ENCODE results near the gene TMEM18.

DNA sequence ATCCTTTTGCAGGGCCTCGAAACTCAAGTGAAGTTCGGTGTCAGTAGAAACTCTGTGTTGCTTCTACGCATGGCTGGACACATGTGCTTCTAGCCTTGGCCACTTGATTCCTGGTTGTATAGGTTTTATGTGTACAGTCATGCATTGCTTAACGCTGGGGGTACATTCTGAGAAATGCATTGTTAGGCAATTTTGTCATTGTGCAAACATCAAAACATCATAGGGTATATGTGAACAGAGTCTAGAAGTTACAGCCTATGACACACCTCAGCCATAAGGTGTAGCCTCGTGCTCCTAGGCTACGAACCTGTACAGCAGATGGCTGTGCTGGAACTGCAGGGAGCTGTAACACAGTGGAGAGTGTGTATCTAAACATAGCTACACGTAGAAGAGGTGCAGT lies 39.4 kb downstream of the TMEM18 start:
- TF ChIP-seq ZNF331 (CRISPR knock-in tag; IDR thresholded peaks at IDR 0.05; ENCODE audit: low read depth), result no peak
- TF ChIP-seq, protein P1, sequence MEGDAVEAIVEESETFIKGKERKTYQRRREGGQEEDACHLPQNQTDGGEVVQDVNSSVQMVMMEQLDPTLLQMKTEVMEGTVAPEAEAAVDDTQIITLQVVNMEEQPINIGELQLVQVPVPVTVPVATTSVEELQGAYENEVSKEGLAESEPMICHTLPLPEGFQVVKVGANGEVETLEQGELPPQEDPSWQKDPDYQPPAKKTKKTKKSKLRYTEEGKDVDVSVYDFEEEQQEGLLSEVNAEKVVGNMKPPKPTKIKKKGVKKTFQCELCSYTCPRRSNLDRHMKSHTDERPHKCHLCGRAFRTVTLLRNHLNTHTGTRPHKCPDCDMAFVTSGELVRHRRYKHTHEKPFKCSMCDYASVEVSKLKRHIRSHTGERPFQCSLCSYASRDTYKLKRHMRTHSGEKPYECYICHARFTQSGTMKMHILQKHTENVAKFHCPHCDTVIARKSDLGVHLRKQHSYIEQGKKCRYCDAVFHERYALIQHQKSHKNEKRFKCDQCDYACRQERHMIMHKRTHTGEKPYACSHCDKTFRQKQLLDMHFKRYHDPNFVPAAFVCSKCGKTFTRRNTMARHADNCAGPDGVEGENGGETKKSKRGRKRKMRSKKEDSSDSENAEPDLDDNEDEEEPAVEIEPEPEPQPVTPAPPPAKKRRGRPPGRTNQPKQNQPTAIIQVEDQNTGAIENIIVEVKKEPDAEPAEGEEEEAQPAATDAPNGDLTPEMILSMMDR (conservative IDR thresholded peaks at IDR 0.05; ENCODE audit: low read depth in 2 of 2), result no peak
- TF ChIP-seq, protein P2, sequence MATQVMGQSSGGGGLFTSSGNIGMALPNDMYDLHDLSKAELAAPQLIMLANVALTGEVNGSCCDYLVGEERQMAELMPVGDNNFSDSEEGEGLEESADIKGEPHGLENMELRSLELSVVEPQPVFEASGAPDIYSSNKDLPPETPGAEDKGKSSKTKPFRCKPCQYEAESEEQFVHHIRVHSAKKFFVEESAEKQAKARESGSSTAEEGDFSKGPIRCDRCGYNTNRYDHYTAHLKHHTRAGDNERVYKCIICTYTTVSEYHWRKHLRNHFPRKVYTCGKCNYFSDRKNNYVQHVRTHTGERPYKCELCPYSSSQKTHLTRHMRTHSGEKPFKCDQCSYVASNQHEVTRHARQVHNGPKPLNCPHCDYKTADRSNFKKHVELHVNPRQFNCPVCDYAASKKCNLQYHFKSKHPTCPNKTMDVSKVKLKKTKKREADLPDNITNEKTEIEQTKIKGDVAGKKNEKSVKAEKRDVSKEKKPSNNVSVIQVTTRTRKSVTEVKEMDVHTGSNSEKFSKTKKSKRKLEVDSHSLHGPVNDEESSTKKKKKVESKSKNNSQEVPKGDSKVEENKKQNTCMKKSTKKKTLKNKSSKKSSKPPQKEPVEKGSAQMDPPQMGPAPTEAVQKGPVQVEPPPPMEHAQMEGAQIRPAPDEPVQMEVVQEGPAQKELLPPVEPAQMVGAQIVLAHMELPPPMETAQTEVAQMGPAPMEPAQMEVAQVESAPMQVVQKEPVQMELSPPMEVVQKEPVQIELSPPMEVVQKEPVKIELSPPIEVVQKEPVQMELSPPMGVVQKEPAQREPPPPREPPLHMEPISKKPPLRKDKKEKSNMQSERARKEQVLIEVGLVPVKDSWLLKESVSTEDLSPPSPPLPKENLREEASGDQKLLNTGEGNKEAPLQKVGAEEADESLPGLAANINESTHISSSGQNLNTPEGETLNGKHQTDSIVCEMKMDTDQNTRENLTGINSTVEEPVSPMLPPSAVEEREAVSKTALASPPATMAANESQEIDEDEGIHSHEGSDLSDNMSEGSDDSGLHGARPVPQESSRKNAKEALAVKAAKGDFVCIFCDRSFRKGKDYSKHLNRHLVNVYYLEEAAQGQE (IDR thresholded peaks at IDR 0.05; ENCODE audit: unreplicated experiment), result no peak
- no peak for TF ChIP-seq JUNB (IDR thresholded peaks at IDR 0.05; ENCODE audit: unreplicated experiment)
- TF ChIP-seq EZH2 (IDR thresholded peaks at IDR 0.05; ENCODE audit: low read depth, unreplicated experiment), result no peak
- no peak for TF ChIP-seq EZH2phosphoT487 (IDR thresholded peaks at IDR 0.05; ENCODE audit: unreplicated experiment)
- no peak for TF ChIP-seq POLR2AphosphoS5 (IDR thresholded peaks at IDR 0.05; ENCODE audit: low read depth)
- no peak for TF ChIP-seq CREB1 (CRISPR knock-in tag; IDR thresholded peaks at IDR 0.05; ENCODE audit: low read depth)
- no peak for TF ChIP-seq ZNF114 (CRISPR knock-in tag; IDR thresholded peaks at IDR 0.05)
- TF ChIP-seq, protein P3, sequence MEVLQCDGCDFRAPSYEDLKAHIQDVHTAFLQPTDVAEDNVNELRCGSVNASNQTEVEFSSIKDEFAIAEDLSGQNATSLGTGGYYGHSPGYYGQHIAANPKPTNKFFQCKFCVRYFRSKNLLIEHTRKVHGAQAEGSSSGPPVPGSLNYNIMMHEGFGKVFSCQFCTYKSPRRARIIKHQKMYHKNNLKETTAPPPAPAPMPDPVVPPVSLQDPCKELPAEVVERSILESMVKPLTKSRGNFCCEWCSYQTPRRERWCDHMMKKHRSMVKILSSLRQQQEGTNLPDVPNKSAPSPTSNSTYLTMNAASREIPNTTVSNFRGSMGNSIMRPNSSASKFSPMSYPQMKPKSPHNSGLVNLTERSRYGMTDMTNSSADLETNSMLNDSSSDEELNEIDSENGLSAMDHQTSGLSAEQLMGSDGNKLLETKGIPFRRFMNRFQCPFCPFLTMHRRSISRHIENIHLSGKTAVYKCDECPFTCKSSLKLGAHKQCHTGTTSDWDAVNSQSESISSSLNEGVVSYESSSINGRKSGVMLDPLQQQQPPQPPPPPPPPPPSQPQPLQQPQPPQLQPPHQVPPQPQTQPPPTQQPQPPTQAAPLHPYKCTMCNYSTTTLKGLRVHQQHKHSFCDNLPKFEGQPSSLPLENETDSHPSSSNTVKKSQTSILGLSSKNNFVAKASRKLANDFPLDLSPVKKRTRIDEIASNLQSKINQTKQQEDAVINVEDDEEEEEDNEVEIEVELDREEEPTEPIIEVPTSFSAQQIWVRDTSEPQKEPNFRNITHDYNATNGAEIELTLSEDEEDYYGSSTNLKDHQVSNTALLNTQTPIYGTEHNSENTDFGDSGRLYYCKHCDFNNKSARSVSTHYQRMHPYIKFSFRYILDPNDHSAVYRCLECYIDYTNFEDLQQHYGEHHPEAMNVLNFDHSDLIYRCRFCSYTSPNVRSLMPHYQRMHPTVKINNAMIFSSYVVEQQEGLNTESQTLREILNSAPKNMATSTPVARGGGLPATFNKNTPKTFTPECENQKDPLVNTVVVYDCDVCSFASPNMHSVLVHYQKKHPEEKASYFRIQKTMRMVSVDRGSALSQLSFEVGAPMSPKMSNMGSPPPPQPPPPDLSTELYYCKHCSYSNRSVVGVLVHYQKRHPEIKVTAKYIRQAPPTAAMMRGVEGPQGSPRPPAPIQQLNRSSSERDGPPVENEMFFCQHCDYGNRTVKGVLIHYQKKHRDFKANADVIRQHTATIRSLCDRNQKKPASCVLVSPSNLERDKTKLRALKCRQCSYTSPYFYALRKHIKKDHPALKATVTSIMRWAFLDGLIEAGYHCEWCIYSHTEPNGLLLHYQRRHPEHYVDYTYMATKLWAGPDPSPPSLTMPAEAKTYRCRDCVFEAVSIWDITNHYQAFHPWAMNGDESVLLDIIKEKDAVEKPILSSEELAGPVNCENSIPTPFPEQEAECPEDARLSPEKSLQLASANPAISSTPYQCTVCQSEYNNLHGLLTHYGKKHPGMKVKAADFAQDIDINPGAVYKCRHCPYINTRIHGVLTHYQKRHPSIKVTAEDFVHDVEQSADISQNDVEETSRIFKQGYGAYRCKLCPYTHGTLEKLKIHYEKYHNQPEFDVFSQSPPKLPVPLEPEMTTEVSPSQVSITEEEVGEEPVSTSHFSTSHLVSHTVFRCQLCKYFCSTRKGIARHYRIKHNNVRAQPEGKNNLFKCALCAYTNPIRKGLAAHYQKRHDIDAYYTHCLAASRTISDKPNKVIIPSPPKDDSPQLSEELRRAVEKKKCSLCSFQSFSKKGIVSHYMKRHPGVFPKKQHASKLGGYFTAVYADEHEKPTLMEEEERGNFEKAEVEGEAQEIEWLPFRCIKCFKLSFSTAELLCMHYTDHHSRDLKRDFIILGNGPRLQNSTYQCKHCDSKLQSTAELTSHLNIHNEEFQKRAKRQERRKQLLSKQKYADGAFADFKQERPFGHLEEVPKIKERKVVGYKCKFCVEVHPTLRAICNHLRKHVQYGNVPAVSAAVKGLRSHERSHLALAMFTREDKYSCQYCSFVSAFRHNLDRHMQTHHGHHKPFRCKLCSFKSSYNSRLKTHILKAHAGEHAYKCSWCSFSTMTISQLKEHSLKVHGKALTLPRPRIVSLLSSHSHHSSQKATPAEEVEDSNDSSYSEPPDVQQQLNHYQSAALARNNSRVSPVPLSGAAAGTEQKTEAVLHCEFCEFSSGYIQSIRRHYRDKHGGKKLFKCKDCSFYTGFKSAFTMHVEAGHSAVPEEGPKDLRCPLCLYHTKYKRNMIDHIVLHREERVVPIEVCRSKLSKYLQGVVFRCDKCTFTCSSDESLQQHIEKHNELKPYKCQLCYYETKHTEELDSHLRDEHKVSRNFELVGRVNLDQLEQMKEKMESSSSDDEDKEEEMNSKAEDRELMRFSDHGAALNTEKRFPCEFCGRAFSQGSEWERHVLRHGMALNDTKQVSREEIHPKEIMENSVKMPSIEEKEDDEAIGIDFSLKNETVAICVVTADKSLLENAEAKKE (CRISPR knock-in tag; IDR thresholded peaks at IDR 0.05), result no peak
- TF ChIP-seq, protein P4, sequence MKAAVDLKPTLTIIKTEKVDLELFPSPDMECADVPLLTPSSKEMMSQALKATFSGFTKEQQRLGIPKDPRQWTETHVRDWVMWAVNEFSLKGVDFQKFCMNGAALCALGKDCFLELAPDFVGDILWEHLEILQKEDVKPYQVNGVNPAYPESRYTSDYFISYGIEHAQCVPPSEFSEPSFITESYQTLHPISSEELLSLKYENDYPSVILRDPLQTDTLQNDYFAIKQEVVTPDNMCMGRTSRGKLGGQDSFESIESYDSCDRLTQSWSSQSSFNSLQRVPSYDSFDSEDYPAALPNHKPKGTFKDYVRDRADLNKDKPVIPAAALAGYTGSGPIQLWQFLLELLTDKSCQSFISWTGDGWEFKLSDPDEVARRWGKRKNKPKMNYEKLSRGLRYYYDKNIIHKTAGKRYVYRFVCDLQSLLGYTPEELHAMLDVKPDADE (IDR thresholded peaks at IDR 0.05), result no peak
- no peak for TF ChIP-seq STAT1 (IDR thresholded peaks at IDR 0.05; ENCODE audit: unreplicated experiment)
- TF ChIP-seq NANOG (IDR thresholded peaks at IDR 0.05; ENCODE audit: borderline replicate concordance), result no peak
